GM18858 (cell line): Measurements from ENCODE around the gene CORO1C.

ENCODE experiments used
- ATAC-seq: cut with Tn5 transposase; IDR thresholded peaks from one replicate; pipeline ENCODE4 v1.9.1; 2021; ENCODE audit not compliant: unreplicated experiment

Gene CORO1C

GRCh38 chr12:108727868-108728735 lies 3.2 kb downstream of the CORO1C start:
- no peak for ATAC-seq

- no peak for ATAC-seq
Measured at GRCh38 chr12:108727161-108727560, 4.2 kb downstream of the CORO1C start.

- ATAC-seq, result no peak
Measured at GRCh38 chr12:108724890-108725151, 6.5 kb downstream of the CORO1C start.

- no peak for ATAC-seq
Measured at GRCh38 chr12:108724054-108724889, 7.0 kb downstream of the CORO1C start.

- no peak for ATAC-seq
Measured at GRCh38 chr12:108722992-108723766, 8.1 kb downstream of the CORO1C start.

- no peak for ATAC-seq
Measured at GRCh38 chr12:108722463-108722862, 8.9 kb downstream of the CORO1C start.

- ATAC-seq, result no peak
Measured at GRCh38 chr12:108721824-108722223, 9.5 kb downstream of the CORO1C start.

GRCh38 chr12:108720757-108721514 lies 10.4 kb downstream of the CORO1C start:
- ATAC-seq, result no peak

- no peak for ATAC-seq
Measured at GRCh38 chr12:108717243-108717642, 14.1 kb downstream of the CORO1C start.

- no peak for ATAC-seq
Measured at GRCh38 chr12:108714866-108715265, 16.5 kb downstream of the CORO1C start.

- no peak for ATAC-seq
Measured at GRCh38 chr12:108713471-108713870, 17.8 kb downstream of the CORO1C start.

GRCh38 chr12:108712925-108713203 lies 18.5 kb downstream of the CORO1C start:
- ATAC-seq, result no peak

- no peak for ATAC-seq
Measured at GRCh38 chr12:108712165-108712924, 19.0 kb downstream of the CORO1C start.

- no peak for ATAC-seq
Measured at GRCh38 chr12:108711489-108712164, 19.7 kb downstream of the CORO1C start.

- ATAC-seq, result no peak
Measured at GRCh38 chr12:108709697-108710096, 21.6 kb downstream of the CORO1C start.

GRCh38 chr12:108704527-108704926 lies 26.8 kb downstream of the CORO1C start:
- ATAC-seq, result no peak

- ATAC-seq, result no peak
Measured at GRCh38 chr12:108702595-108703320, 28.6 kb downstream of the CORO1C start.

- no peak for ATAC-seq
Measured at GRCh38 chr12:108701779-108702441, 29.4 kb downstream of the CORO1C start.
